Measurements from ENCODE around the gene MPP1.

MPP1 gene

DNA sequence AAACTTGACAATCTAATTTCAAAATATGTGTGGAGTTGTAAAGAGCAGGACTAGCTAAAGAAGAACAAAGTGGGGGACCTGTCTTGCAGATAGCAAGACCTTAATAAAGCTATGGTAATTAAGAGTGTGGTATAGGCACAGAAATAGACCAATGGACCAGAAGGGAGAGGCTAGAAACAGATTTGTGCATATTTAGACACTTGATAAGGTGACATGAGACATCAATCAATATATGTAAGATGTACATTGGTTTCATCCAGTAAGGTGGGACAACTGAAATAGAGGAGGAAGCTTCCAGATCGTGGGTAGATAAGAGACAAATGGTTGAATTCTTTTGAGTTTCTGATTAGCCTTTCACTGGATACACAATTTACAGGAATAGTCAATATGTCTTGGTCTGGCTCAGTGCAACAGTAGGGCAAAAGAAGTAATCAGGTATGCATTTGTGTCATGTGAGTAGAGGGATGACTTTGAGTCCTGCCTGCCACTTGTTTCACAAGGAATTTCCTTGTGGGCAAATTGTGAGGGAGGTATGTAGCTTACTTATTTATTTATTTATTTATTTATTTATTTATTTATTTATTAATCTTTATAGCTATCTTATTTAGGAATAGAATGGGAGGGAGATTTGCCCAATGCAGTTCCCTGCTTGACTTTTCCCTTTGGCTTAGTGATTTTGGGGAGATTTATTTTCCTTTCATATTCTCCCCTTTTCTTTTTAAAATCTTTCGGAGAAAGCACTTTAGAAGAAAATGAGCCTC, 7.2 kb upstream of the MPP1 start:
- no peak for DNase-seq (ENCODE audit: low read depth in 2 of 2)

DNA sequence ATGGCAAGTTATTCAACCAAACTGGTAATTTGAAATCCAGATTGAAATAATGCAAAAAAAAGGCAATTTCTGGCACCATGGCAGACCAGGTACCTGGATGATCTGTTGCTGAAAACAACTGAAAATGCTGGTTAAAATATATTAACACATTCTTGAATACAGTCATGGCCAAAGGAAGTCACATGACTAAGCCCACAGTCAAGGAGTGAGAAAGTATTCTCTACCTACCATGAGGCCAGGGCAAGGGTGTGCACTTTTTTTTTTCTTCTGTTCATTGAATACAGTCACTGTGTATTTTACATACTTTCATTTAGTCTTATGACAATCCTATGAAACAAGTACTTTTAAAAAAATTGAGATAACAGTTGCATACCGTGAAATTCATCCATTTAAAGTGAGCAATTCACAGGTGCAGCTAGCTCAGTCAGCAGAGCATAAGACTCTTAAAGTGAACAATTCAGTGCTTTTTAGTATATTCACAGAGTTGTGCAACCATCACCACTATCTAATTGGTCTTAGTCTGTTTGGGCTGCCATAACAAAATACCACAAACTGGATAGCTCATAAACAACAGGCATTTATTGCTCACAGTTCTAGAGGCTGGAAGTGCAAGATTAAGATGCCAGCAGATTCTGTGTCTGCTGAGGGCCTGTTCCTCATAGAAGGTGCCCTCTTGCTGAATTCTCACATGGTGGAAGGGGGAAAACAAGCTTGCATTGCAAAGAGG, 4.8 kb upstream of the MPP1 start:
- DNase-seq (ENCODE audit: low read depth in 2 of 2), result no peak

DNA sequence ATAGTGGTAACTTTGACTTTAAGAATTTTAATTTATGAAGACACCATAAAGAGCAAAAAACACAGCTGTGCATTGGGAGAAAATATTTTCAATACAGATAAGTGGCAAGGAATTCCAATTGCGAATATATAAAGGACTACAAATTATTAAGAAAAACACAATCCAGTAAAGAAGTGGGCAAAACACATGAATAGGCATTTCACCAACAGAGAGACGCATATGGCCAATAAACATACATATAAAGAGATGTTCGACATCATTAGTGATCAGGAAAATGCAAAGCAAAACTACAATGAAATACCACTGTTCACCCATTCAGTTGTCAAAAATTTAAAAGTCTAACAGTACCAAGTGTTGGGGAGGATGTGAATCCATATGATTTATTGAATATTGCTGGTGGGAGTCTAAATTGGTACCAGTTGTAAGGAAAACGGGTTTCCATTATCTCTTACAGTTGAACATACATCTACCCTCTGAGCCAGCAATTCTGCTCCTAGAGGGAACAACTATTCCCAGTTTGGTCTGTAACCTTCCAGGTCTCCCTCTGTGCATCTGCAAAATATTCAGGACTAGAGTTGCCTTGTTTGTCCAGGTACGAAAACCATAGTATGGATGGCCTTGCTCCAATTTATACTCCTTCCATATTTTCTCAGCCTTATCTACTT, 1.7 kb upstream of the MPP1 start:
- no peak for DNase-seq (ENCODE audit: low read depth in 2 of 2)

DNA sequence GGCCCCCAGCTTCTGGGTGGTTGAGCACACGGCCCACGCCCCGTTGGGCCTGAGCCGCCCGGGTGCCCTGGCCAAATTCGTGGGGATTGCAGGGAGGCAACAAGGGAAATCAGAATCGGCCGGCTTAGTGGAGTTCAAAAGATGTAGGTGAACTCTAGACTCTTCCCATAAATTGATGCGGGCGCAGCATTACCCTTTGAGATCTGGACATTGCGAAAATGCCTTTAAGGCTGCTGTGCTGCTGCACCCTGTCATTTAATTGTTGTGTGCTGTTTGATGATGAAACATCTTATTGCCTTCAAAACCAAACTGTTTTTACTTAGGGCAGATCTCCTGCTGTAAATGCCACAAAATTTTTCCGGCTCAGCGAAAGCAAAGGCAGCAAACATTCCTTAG, 409 bp upstream of the MPP1 start:
- no peak for DNase-seq (ENCODE audit: low read depth in 2 of 2)

DNA sequence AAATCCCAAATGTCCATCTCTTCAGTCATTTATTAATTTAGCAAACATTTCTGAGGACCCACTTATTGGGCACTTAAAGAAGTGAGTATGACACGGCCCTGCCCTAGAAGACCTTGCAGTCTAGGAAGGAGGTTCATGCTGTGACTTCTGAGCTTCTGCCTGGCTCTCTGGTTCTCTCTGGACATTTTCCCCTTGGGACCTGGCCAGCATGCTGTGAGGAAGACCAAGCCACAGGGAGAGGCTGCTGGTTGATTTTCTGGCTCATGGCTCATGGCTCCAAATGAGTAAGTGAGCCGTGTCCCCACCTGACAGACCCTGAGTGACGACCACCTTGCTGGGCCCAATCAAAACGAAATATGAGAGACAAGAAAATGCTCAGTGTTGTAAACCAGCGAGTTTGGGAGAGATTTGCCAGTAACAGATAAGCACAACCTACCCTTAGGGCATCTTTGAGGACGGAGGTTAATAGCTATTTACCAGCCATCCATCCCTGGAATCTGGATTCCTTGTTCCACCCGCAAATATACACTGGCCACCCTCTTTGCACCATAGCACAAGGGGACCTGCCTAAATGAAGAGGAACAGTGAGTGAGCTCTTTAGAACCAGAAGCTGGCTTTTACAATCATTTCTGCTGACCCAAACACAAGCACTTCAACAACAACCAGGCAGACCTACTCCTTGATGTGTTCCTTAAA, 876 bp downstream of the MPP1 start:
- no peak for DNase-seq (ENCODE audit: low read depth in 2 of 2)

DNA sequence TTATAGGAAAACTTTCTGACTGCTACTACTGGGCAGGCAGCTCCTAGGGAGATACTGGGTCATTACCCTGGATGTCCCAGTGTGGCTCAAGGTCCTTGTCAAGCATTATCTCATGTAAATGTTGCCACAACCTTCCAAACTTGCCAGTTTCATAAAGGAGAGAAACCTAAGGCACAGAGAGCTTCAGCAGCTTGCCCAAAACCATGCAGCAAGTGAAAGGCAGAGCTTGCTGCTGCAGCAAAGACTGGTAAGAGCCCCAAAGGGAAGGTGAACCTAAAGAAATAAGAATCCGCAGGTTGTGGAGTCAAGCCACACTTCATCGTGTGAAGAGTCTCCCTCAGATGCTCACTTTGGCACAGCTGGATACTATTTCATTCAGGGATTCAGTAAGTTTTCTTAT, 2.3 kb downstream of the MPP1 start:
- DNase-seq (ENCODE audit: low read depth in 2 of 2), result no peak

DNA sequence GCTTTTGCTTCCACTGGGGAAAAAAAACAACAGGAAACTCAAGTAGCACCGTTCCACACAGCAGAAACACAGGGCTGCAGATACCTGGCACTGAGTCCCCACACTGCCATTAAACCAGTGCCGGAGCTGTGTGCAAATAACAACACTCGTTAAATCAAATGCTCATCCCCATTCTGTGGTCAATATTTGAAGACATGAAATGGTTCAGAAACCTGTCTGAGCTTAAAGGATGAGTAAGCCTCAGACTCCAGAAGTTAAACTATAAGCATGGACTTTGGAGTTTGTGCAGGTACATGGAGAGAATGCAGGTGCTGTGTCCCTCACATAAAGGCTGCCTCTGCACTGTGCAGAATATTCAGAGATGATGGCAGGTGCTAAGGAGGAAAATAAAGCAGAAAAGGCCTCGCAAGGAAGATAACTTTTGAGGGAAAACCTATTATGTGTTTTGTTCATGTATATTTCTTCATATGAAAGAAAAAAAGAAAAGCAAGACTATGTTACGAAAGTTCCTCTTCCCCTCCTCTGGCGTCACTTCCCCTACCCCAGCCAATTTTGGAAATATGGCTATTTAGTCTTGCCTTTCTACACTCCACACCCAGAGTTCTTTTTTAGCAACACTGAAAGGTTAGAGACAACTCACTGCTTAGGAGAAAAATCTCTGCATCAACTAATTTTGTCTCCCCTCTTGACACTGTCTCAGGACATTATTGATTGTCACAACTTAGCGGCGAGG, 4.6 kb downstream of the MPP1 start:
- no peak for DNase-seq (ENCODE audit: low read depth in 2 of 2)

DNA sequence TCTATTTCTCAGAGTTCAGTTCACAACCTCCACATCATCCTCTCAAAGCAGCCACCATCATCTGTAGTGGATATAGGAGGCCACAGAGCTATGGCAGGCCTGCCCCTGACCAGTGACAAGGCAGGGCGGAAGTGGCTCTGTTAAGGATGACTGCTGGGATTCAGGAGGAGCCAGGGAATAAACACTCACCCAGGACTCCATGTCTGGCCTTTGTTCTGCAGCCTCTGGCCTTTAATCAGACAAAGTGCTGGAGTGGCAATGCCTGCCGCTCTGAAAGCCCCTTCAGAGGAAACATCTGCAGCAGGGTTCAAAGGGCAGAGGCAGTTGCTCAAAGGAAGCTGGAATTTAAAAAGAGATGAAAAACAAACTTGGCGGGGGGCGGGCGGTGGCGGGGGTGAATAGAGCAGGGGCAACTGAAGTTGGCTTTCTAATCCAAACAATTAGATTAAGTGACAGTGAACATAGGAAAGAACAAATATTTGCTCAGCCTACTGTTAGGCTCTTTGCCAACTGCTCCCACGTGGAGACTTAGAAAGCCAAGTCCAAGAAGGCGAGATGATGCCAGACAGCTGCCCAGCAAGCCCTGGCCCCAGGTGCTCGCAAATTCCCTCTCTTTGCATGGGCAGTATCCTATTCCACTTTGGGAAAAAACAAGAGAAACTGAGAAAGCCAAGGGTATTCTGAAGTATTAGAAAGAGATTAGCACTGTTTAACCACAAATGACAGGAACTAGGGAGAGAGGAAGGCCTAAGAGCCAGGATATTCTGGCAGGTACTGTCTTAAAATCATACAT, 5.5 kb downstream of the MPP1 start:
- no peak for DNase-seq (ENCODE audit: low read depth in 2 of 2)

DNA sequence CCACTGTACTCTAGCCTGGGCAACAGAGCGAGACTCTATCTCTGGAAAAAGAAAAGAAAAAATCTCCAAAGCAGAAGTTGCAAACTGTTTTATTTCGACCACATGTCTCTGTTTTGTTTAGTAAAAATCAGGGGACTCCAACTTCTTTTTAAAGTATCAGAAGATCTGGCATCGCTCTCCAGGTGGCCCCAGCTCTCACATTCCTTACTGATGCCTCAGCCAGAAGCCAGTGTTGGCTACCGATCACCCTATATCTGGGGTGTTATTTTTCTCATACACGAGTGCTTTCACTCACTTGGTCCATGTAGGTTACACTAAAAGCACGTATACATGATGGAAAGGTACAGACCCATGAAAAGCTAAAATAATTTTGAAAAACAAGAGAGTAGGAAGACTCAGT, 8.3 kb downstream of the MPP1 start:
- DNase-seq (ENCODE audit: low read depth in 2 of 2), result no peak

DNA sequence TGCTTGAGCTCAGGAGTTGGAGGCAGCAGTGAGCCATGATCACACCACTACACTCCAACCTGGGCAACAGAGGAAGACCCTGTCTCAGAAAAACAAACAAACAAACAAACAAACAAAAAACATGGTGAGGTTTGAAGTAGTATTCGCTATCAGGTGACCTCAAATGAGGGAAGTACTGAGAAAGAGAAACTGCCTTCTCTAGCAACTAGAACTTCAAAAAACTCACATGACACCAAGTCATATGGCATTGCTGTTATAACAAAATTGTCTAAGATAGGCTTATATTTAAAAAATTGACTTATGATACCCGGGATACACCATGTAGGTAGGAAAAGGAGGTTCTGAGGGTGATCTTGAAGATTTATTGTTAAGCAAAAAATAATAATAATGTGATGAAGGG, 10.3 kb downstream of the MPP1 start:
- no peak for DNase-seq (ENCODE audit: low read depth in 2 of 2)

DNA sequence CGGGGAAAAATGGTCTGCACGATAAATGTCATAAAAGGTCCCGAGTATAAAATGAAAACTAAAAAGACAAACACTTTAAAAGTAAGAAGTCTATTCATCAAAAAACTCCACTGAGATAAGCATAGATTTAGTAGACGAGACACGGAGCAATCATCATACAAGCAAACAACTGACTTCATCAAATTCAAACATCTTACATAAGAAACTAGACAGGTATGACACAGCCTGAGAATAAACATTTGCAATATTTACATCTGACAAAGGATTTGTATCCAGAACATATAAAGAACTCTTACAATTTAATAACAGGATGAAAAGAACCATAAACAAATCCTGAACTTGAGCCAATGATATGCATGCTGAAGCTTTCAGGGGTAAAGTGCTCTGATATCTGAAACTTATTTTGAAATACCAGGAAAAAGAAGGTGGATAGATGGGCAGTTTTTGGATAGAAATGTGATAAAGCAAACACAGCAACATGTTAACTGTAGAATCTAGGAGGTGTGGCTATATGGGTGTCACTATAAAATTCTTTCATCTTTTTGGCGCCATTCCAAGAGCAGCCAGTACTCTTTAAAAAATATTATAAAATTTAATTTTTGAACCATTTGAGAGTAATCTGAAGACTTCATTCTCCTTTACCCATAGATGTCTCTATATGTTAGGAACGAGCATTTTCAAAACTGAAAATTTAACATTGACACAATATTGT, 12.0 kb downstream of the MPP1 start:
- no peak for DNase-seq (ENCODE audit: low read depth in 2 of 2)

DNA sequence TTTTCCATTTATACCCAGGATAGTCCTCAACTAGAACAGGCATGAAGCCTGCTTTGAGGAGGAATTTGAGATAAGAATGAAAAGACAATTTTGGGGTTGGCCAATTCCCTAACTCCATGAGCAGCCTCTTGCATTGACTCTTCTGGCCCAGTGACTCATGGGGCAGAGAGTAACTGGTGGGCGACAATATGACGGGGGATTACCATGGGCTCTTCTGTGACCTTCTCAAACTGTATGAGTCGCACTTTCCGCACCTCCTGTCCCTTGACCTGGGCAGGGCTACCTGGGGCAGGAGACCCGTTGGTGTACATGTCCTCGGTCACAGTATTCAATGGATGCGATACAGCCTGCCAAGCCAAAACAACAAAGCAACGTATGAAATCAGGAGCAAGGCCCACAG, 13.3 kb downstream of the MPP1 start:
- no peak for DNase-seq (ENCODE audit: low read depth in 2 of 2)

DNA sequence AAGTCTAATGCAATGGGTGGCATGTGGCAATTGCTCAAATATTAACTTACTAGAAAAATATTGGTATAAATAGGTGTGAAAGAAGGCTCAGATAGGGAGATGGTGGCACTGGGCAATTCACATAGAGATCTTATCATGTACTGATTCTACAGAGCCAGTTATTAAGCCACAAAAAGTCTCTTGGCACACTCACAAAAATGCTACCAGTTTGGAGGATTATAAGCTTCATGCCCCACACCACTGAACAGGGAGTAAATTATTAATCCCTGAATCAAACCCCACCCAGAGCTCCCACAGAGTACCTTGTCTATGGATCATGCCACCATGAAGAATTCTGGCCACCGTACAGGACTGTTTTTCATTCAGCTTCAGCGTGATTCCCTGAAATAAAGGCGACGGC, 13.8 kb downstream of the MPP1 start:
- no peak for DNase-seq (ENCODE audit: low read depth in 2 of 2)

DNA sequence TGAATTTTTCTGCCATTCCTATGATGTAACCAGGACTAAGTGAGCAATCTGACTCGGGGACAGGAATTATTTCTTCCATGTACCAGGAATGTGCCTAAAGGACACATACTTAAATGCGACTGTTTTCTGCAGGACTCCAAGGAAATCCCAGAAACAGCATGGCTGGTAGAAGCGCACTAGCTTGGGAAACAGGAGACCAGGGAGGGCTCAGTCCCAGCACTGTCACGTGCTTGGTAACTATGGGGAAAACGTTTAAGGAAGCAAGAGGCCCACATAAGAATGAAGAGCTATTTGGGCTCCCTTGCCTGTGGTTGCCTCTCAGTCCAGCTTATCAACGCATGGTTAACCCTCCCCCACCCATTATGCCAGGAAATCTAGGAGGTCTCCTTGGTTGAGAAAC, 19.6 kb downstream of the MPP1 start:
- no peak for DNase-seq (ENCODE audit: low read depth in 2 of 2)

DNA sequence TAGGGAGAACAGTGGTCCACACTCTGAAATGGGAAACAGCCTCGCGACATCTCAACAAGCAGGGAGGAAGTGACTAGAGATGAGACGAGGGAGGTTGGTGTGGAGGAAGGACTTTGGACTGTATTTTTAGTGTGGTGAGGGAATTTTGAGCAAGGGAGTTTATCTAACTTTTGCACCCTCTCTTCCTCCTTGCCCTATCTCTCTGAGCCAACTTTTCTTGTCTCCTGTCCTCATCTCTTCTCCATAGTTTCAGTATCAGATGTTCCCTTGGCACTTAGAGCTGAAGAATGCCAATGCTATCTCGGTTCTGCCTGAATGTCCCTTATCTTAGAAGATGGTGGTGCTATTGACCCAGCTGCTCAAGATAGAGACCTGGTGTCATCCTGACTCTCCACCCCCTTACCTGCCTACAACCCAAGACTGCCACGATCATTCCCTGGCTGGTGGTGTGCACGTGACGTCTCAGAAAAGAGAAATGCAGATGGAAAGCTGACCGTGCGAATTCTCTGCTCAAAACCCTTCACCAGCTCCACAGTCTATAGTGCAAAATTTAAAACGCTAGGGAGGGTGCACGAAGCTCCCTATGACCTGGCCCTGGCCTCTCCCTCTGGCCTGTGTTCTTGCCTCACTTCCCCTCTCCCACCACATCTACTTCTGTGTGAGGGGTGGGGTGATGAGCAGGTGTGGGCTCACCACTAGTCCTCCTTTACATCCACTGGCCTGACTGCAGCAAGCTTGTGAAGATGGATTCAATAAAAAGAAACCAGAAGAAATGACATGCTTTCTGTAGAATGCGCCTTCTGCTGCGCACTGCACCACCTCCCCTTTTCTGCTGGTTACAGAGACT, 20.9 kb downstream of the MPP1 start:
- no peak for DNase-seq (ENCODE audit: low read depth in 2 of 2)

DNA sequence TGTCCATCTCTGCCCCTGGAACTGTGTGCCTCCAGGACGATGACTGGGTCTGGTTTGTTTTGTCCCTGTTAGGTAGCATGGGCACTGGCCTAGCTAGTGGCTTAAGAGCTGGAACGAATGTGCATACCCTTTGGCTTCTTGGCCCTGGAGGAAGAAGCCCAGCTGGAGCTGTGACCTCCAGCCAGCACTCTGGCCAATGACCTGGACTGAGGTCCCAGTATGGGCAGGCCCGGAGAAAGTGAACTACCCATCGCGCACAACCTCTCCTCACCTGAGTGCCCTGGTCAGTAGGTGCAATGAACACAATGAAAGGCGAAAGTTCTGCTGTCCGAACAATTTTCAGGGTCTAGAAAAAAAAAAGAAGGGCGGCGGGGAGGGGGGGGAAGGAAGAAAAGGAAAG, 24.3 kb downstream of the MPP1 start:
- no peak for DNase-seq (ENCODE audit: low read depth in 2 of 2)

DNA sequence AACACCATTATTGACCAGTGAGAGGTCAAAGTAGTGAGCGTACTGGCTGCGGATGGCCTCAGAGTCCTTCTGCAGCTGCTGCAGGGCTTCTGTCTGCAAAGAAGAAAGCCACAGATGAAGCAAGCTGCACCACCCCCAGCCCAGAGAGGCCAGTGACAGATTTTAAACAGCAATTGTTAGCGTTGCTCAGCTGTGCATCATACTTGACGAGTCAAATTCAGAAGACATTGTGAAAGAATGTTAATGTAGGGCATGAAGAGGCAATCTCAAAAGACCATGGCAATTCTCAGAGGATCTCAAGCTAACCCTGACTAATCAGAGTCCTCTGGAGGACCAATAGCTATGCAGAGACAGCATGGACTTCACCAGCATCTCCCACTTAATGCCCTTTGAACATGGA, 26.0 kb downstream of the MPP1 start:
- no peak for DNase-seq (ENCODE audit: low read depth in 2 of 2)

DNA sequence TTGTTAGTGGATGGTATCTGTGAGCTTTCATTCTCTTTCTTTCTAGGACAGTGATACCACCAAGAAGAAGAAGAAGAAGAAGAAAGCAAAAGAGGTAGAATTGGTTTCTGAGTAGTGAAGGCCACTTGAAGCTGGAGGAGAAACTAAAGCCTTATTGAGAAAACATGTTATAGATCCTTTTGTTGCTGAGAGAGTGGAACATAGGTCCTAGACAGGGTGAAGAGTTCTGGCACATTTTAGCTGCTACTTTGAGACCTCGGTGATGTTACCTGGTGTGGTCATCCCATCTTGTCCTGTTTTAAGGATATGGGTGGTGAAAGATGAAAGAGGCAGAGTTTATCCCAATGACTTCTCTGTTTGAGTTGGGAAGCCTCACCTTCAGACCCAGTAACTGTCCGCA, 28.5 kb downstream of the MPP1 start:
- DNase-seq (ENCODE audit: low read depth in 2 of 2), result no peak

Data from stimulated activated CD8-positive, alpha-beta memory T cell treated with anti-CD3 and anti-CD28 coated beads, Interleukin-2, amount 100 ng/mL, for 48 hours (primary cell).